Central memory CD8-positive, alpha-beta T cell (primary cell): Measurements from ENCODE around the gene CORO7.

ENCODE experiments used
- ATAC-seq: fragments of 150-1000 bp; cut with Tn5 transposase; replicated peaks from 2 replicates; pipeline ENCODE4 v1.10.0; 2022; ENCODE audit warnings: mild to moderate bottlenecking, moderate FRiP score, moderate number of reproducible peaks; ENCODE audit not compliant: poor library complexity, severe bottlenecking; ENCODE audit errors: extremely low read depth
- DNase-seq, 2 donors: peaks; one replicate each; pipeline ENCODE4 v3.0.0; 2021; ENCODE audit warnings: low spot score in 2 of 2
- H3K27ac Mint-ChIP-seq: one replicate; pipeline ENCODE4 v1.8.0; 2022; ENCODE audit warnings: low read depth, mild to moderate bottlenecking, moderate library complexity, mixed read lengths
- H3K27me3 Mint-ChIP-seq: one replicate; pipeline ENCODE4 v1.8.0; 2022; ENCODE audit warnings: mixed read lengths
- H3K36me3 Mint-ChIP-seq: one replicate; pipeline ENCODE4 v1.8.0; 2022; ENCODE audit warnings: mild to moderate bottlenecking, moderate library complexity, mixed read lengths; ENCODE audit not compliant: insufficient read depth
- H3K4me1 Mint-ChIP-seq: one replicate; pipeline ENCODE4 v1.8.0; 2022; ENCODE audit warnings: mixed read lengths
- H3K4me3 Mint-ChIP-seq: one replicate; pipeline ENCODE4 v1.8.0; 2022; ENCODE audit warnings: mild to moderate bottlenecking, moderate library complexity, mixed read lengths
- H3K9me3 Mint-ChIP-seq: one replicate; pipeline ENCODE4 v1.8.0; 2022; ENCODE audit warnings: mixed read lengths

CORO7 gene

DNA sequence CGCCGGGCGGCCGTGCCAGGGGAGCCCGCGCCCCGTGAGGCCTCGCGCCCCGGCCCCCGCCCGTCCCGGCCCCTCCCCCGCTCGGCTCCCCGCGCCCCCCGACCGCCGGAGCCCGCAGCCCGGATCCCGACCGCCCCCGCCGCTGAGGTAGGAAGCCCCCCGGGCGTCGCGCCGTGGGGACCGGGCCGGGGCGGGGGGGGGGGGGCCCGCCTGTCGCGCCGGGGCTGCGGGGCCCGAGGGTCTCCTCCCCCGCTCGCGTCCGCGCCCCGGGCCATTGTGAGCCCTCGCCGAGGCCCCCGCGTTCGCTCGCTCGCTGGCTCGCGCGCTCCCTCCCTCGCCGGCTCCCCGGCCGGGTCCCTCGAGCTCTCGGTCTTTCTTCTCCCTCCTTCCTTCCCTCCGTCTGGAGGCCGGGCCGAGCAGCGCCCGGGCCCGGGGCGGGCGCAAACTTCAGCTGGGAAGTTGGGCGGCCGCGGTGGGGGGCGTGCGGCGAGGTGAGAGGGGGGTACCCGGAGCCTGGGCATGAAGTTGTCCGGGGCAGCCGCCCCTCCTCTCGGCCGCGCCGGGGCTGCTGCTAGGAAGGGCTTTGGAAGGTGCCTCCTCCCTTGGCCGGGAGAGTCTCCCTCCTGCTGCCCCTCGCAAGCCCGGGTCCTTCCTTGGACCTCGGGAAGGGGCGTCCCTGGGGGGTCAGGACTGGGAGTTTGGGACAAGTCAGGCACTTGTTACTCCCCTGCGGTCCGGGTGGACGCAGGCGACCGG is 100.1 kb downstream of the CORO7 start:
- no peak for DNase-seq
- no peak overlapping the region for H3K27ac Mint-ChIP-seq
- peaks cover 19% of the 10 kb centered on the region for H3K4me1 Mint-ChIP-seq
- no peaks in the 10 kb centered on the region for H3K9me3 Mint-ChIP-seq
- no peak for ATAC-seq
- peaks cover 15% of the 10 kb centered on the region for H3K27me3 Mint-ChIP-seq
- peaks cover 2% of the 10 kb centered on the region for H3K36me3 Mint-ChIP-seq
- peak overlapping the region; percentile 54 for H3K4me3 Mint-ChIP-seq

- Mint-ChIP-seq H3K27me3 (peaks cover 15% of the 10 kb centered on the region), H3K27ac (peak within 1 kb of the TSS; percentile 87), H3K9me3 (no peaks in the 10 kb centered on the region), H3K4me1 (peaks cover 19% of the 10 kb centered on the region), H3K4me3 (peak within 1 kb of the TSS; percentile 84), H3K36me3 (peaks cover 2% of the 10 kb centered on the region)
- ATAC-seq = peak; percentile 41
- DNase-seq = no peak
These were observed 100.9 kb downstream of the CORO7 start, which contains the start of gene GLIS2 for GRCh38 chr16:4315186-4316107. Gene GLIS2 (plus strand): TSS chr16:4316067. CDS start chr16:4332281, 16,214 bp downstream.

DNA sequence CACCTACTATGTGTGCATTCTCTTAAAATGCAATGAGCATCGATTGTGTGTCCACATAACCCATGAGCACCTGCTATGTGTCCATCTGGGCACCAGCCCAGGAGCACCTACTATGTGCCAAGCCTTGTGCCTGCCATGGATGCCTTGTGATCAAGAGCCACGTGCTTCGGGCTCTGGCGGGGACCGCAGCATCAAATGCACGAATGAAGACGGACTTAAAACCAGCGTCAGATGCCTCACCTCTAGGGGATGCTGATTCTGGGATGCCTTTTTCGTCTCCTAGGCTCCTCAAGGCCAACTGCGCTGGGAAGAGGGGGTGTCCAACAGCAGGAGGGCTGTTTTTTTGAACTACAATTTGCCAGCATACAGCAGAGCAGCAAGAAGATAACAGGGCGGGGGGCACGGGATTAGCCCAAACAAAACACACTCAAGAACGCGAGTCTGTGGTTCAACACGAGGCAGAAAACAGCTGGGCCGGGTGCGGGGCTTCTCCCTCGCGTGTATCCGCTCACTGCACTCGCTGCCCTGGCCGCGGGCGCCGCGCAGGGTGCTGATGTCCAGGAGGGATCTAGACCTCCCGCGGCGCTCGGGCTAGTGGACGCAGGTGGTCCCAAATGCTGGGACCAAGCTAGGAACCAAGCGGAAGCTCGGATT is 101.7 kb downstream of the CORO7 start:
- DNase-seq (no peak), ATAC-seq (no peak)
- H3K4me1 Mint-ChIP-seq = peaks cover 18% of the 10 kb centered on the region

GRCh38 chr16:4313563-4314531 is 102.5 kb downstream of the CORO7 start:
- no peaks in the 10 kb centered on the region for H3K9me3 Mint-ChIP-seq

More for the DNA sequence above, 101.7 kb downstream of the CORO7 start:
- Mint-ChIP-seq H3K36me3 (peaks cover 2% of the 10 kb centered on the region), H3K27me3 (peaks cover 15% of the 10 kb centered on the region), H3K27ac (peak overlapping the region; percentile 87), H3K9me3 (no peaks in the 10 kb centered on the region), H3K4me3 (peak overlapping the region; percentile 84)

GRCh38 chr16:4309833-4310266 is 106.5 kb downstream of the CORO7 start:
- no peak overlapping the region for H3K27ac Mint-ChIP-seq
- no peaks in the 10 kb centered on the region for H3K9me3 Mint-ChIP-seq
- DNase-seq = peak; percentile 33 to 42
- no peak for ATAC-seq
- peaks cover 25% of the 10 kb centered on the region for H3K4me1 Mint-ChIP-seq
- no peak overlapping the region for H3K4me3 Mint-ChIP-seq
- peaks cover 15% of the 10 kb centered on the region for H3K36me3 Mint-ChIP-seq
- peaks cover 13% of the 10 kb centered on the region for H3K27me3 Mint-ChIP-seq

More at GRCh38 chr16:4313563-4314531, 102.5 kb downstream of the CORO7 start:
- Mint-ChIP-seq H3K4me3 (peak overlapping the region; percentile 84), H3K27ac (peak overlapping the region; percentile 87), H3K4me1 (peaks cover 12% of the 10 kb centered on the region), H3K27me3 (peaks cover 15% of the 10 kb centered on the region), H3K36me3 (peaks cover 2% of the 10 kb centered on the region)
- no peak for ATAC-seq
- no peak for DNase-seq

- H3K36me3 Mint-ChIP-seq = peaks cover 13% of the 10 kb centered on the region
- H3K9me3 Mint-ChIP-seq = no peaks in the 10 kb centered on the region
- peaks cover 19% of the 10 kb centered on the region for H3K4me1 Mint-ChIP-seq
- no peak for DNase-seq
- peaks cover 7% of the 10 kb centered on the region for H3K27me3 Mint-ChIP-seq
- H3K27ac Mint-ChIP-seq = no peak overlapping the region
- H3K4me3 Mint-ChIP-seq = no peak overlapping the region
- ATAC-seq = no peak
These were observed 107.1 kb downstream of the CORO7 start for GRCh38 chr16:4309102-4309832.

GRCh38 chr16:4307215-4308037 is 109.0 kb downstream of the CORO7 start:
- peaks cover 20% of the 10 kb centered on the region for H3K4me1 Mint-ChIP-seq
- H3K27ac Mint-ChIP-seq = peak overlapping the region; percentile 99
- ATAC-seq (peak; percentile 91), DNase-seq (peak; percentile 90 to 97)
- H3K4me3 Mint-ChIP-seq = peak overlapping the region; percentile 90
- peaks cover 13% of the 10 kb centered on the region for H3K36me3 Mint-ChIP-seq
- no peaks in the 10 kb centered on the region for H3K9me3 Mint-ChIP-seq
- H3K27me3 Mint-ChIP-seq = no peaks in the 10 kb centered on the region

GRCh38 chr16:4306470-4307214 is 109.8 kb downstream of the CORO7 start:
- no peaks in the 10 kb centered on the region for H3K9me3 Mint-ChIP-seq

More at GRCh38 chr16:4306470-4307214, 109.8 kb downstream of the CORO7 start:
- no peaks in the 10 kb centered on the region for H3K27me3 Mint-ChIP-seq
- DNase-seq (peak; percentile 37 to 66), ATAC-seq (peak; percentile 27)
- H3K27ac Mint-ChIP-seq = peak overlapping the region; percentile 99
- H3K36me3 Mint-ChIP-seq = peaks cover 13% of the 10 kb centered on the region
- H3K4me1 Mint-ChIP-seq = peaks cover 20% of the 10 kb centered on the region
- H3K4me3 Mint-ChIP-seq = peak overlapping the region; percentile 90
